WTC11 (cell line): ENCODE results near the gene SLC25A22. TPM values are rescaled to one million over a fixed set of nuclear protein-coding genes. Genes with fewer than 3 reads are reported as not detected.
A peak's percentile ranks its signal among the peaks of the same experiment; 100 is the strongest.

ENCODE experiments used
- ATAC-seq: fragments of 200-7000 bp; cut with Tn5 transposase; 2 replicates; pipeline ENCODE4 v1.10.0; 2021; ENCODE audit warnings: mild to moderate bottlenecking, moderate library complexity
- CTCF ChIA-PET: fragments of 300-600 bp; sonication (Branson Sonifier 250); formaldehyde crosslinking; loops from one replicate; lab custom pipeline; 2021; ENCODE audit warnings: antibody characterized with exemption; lab: Charles Lee
- POLR2A ChIA-PET: fragments of 350-600 bp; sonication (Branson Sonifier 250); formaldehyde crosslinking; loops from one replicate; lab custom pipeline; 2021; ENCODE audit warnings: antibody characterized with exemption; lab: Charles Lee
- DNase-seq: peaks from one replicate; pipeline ENCODE4 v3.0.0; 2021; ENCODE audit warnings: low spot score
- H3K27ac Mint-ChIP-seq: 2 replicates; pipeline ENCODE4 v1.8.0; 2021; ENCODE audit warnings: mixed read lengths
- H3K27me3 Mint-ChIP-seq: 2 replicates; pipeline ENCODE4 v1.8.0; 2021; ENCODE audit warnings: low read depth, mild to moderate bottlenecking, moderate library complexity, mixed read lengths
- H3K36me3 Mint-ChIP-seq: 2 replicates; pipeline ENCODE4 v1.8.0; 2021; ENCODE audit warnings: mixed read lengths
- H3K4me1 Mint-ChIP-seq: 2 replicates; pipeline ENCODE4 v1.8.0; 2022; ENCODE audit warnings: mixed read lengths
- H3K4me3 Mint-ChIP-seq: 2 replicates; pipeline ENCODE4 v1.8.0; 2021; ENCODE audit warnings: mild to moderate bottlenecking, moderate library complexity, mixed read lengths
- H3K9me3 Mint-ChIP-seq: 2 replicates; pipeline ENCODE4 v1.8.0; 2021; ENCODE audit warnings: mixed read lengths
- CBFB ChIP-seq: sonication (generic); formaldehyde crosslinking; IDR thresholded peaks from 2 replicates; pipeline ENCODE4 v1.8.1; 2022; ENCODE audit warnings: mild to moderate bottlenecking, low read depth, missing genetic modification reagents
- CREB1 ChIP-seq: sonication (generic); formaldehyde crosslinking; IDR thresholded peaks from 2 replicates; pipeline ENCODE4 v1.8.0; 2023; ENCODE audit warnings: mild to moderate bottlenecking, missing genetic modification reagents
- ELF4 ChIP-seq: sonication (generic); formaldehyde crosslinking; IDR thresholded peaks from 2 replicates; pipeline ENCODE4 v1.8.1; 2022; ENCODE audit warnings: low read depth, mild to moderate bottlenecking, moderate library complexity, missing genetic modification reagents
- ESRRA ChIP-seq: sonication (generic); formaldehyde crosslinking; IDR thresholded peaks from 2 replicates; pipeline ENCODE4 v1.8.1; 2022; ENCODE audit warnings: mild to moderate bottlenecking, missing genetic modification reagents, borderline replicate concordance
- MYBL2 ChIP-seq: sonication (generic); formaldehyde crosslinking; IDR thresholded peaks from 2 replicates; pipeline ENCODE4 v1.8.1; 2023; ENCODE audit warnings: mild to moderate bottlenecking, moderate library complexity, missing genetic modification reagents
- NFE2L1 ChIP-seq: sonication (generic); formaldehyde crosslinking; IDR thresholded peaks from 2 replicates; pipeline ENCODE4 v1.8.1; 2023; ENCODE audit warnings: missing genetic modification reagents
- RORB ChIP-seq: fragments of 250-450 bp; sonication (Bioruptor Pico); IDR thresholded peaks from 2 replicates; pipeline ENCODE4 v1.9.0; 2021; ENCODE audit warnings: mild to moderate bottlenecking
- SP1 ChIP-seq: sonication (generic); formaldehyde crosslinking; conservative IDR thresholded peaks from 2 replicates; pipeline ENCODE4 v1.8.1; 2022; ENCODE audit warnings: missing genetic modification reagents
- TEAD1 ChIP-seq: sonication (generic); formaldehyde crosslinking; IDR thresholded peaks from 2 replicates; pipeline ENCODE4 v1.8.0; 2022; ENCODE audit warnings: mild to moderate bottlenecking, missing genetic modification reagents
- TEAD4 ChIP-seq: sonication (generic); formaldehyde crosslinking; IDR thresholded peaks from 2 replicates; pipeline ENCODE4 v1.8.0; 2022; ENCODE audit warnings: mild to moderate bottlenecking, missing genetic modification reagents
- ZBTB21 ChIP-seq: sonication (generic); formaldehyde crosslinking; IDR thresholded peaks from 2 replicates; pipeline ENCODE4 v1.8.1; 2023; ENCODE audit warnings: mild to moderate bottlenecking, missing genetic modification reagents, borderline replicate concordance
- ZNF121 ChIP-seq: sonication (generic); formaldehyde crosslinking; IDR thresholded peaks from 2 replicates; pipeline ENCODE4 v1.8.0; 2023; ENCODE audit warnings: missing genetic modification reagents
- ZNF138 ChIP-seq: sonication (generic); formaldehyde crosslinking; conservative IDR thresholded peaks from 2 replicates; pipeline ENCODE4 v1.8.1; 2022; ENCODE audit warnings: mild to moderate bottlenecking, moderate library complexity, missing genetic modification reagents
- total RNA-seq: library from RNA; stranded (reverse); gene quantifications from 3 replicates; pipeline ENCODE4 v1.2.3, GENCODE V29; 2021
- TF ChIP-seq, protein P1 (sequence below): sonication (generic); formaldehyde crosslinking; IDR thresholded peaks from 2 replicates; pipeline ENCODE4 v1.8.1; 2023; ENCODE audit warnings: mild to moderate bottlenecking, missing genetic modification reagents
- TF ChIP-seq, protein P2 (sequence below): sonication (generic); formaldehyde crosslinking; conservative IDR thresholded peaks from 2 replicates; pipeline ENCODE4 v1.8.1; 2022; ENCODE audit warnings: mild to moderate bottlenecking, missing genetic modification reagents
- TF ChIP-seq, protein P3 (sequence below): sonication (generic); formaldehyde crosslinking; IDR thresholded peaks from 2 replicates; pipeline ENCODE4 v1.8.0; 2022; ENCODE audit warnings: mild to moderate bottlenecking, missing genetic modification reagents

SLC25A22 gene
- total RNA-seq, 1 experiment from 2014 or later = 44.8 TPM

DNA sequence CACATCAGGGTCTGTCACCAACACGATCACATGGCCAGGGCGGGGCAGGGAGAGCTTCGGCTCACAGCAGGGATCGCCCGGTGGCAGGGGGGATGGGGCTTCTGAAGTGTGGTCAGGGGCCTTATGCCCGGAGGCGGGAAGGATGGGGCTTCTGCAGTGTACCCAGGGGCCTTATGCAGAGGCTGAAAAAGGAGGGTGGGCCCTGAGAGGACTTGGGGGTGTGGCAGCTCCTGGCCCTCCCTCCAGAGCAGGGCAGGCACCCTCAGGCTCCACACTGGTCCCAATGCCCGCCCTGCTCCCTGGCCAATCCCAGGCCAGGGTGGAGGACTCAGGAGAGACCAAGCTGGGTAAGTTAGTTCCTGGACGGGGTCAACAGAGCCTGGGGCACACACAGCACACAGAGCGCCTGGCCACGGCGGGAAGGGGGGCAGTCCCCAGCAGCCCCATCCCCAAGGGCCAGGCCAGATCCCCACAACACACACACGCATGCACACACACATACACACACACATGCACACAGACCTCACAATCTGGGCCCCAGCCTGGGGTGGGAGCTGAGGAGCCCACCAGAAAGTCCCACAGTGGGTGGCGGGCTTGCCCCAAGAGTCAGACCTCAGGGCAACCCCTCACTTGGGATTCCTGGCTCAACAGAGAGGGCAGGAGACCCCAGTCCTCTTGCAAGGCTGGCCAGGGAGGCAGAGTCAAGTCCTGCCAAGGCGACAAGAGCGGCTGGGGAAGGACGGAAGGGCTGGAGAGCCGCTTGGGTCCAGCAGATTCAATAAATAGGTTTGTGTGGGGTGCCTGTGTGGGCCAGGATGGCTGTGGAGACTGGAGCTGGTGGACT lies 7.1 kb downstream of the SLC25A22 start (continued):
- TF ChIP-seq, protein P1, sequence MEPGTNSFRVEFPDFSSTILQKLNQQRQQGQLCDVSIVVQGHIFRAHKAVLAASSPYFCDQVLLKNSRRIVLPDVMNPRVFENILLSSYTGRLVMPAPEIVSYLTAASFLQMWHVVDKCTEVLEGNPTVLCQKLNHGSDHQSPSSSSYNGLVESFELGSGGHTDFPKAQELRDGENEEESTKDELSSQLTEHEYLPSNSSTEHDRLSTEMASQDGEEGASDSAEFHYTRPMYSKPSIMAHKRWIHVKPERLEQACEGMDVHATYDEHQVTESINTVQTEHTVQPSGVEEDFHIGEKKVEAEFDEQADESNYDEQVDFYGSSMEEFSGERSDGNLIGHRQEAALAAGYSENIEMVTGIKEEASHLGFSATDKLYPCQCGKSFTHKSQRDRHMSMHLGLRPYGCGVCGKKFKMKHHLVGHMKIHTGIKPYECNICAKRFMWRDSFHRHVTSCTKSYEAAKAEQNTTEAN (CRISPR knock-in tag) = no peak
- TF ChIP-seq, protein P2, sequence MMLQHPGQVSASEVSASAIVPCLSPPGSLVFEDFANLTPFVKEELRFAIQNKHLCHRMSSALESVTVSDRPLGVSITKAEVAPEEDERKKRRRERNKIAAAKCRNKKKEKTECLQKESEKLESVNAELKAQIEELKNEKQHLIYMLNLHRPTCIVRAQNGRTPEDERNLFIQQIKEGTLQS = no peak
- TF ChIP-seq TEAD4 (no peak), TEAD1 (CRISPR knock-in tag) (no peak), MYBL2 (CRISPR knock-in tag) (no peak), ZNF138 (no peak), RORB (CRISPR knock-in tag) (no peak)
- TF ChIP-seq, protein P3, sequence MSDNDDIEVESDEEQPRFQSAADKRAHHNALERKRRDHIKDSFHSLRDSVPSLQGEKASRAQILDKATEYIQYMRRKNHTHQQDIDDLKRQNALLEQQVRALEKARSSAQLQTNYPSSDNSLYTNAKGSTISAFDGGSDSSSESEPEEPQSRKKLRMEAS (CRISPR knock-in tag) = 0 out of 2 replicates have a peak, but pooled peaks have one; percentile 25

DNA sequence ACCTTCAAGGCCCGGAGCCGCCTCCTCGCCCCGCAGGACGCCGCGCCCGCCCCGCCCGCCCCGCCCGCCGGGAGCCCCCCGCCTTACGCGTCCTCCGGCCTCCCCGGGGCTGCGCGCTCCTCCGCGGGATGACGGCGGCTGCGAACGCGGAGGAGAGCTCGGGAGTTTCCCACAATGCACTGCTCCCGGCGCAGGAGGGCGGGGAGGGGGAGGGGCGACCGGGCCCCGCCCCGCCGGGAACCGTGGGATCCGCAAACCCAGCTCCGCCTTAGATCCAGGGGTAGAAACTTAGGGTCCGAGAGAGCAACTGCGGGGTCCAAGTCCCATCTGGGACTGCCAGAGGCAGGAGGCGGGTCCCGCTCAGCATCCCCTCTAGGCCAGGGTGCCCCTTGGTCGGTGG lies 8.1 kb downstream of the SLC25A22 start, which contains the start of gene CEND1:
TSS of gene CEND1 (minus strand) at position 148 of the 400 bp plus-strand sequence. CDS start 1,514 bp downstream, outside the sequence.
- ChIA-PET POLR2A (interaction anchor here (0.7 to 1.4 kb wide), 7 partner anchors 9 to 63 kb away, joined by 3 to 10 read pairs (median 3); partner anchors contain the start of genes RPLP2 and TSPAN4), CTCF (interaction anchor here (0.6 to 2.5 kb wide), 12 partner anchors 13 to 354 kb away, joined by 3 to 9 read pairs (median 3); partner anchors contain the start of gene PHRF1)
- no peaks in the 10 kb centered on the region for H3K27me3 Mint-ChIP-seq
- DNase-seq = peak; percentile 62
- no peak within 1 kb of the TSS; the same call in 1 of the 2 replicates for H3K4me3 Mint-ChIP-seq
- no peaks in the 10 kb centered on the region for H3K9me3 Mint-ChIP-seq
- H3K27ac Mint-ChIP-seq = no peak within 1 kb of the TSS
- ATAC-seq = peak; percentile 13
- TF ChIP-seq ZBTB21 (CRISPR knock-in tag) (no peak), SP1 (CRISPR knock-in tag) (peak; percentile 66), ZNF121 (CRISPR knock-in tag) (0 out of 2 replicates have a peak, but pooled peaks have one; percentile 56), CBFB (no peak), CREB1 (CRISPR knock-in tag) (no peak)
- peaks cover 9% of the 10 kb centered on the region; the same call in 1 of the 2 replicates for H3K4me1 Mint-ChIP-seq
- no peaks in the 10 kb centered on the region for H3K36me3 Mint-ChIP-seq

DNA sequence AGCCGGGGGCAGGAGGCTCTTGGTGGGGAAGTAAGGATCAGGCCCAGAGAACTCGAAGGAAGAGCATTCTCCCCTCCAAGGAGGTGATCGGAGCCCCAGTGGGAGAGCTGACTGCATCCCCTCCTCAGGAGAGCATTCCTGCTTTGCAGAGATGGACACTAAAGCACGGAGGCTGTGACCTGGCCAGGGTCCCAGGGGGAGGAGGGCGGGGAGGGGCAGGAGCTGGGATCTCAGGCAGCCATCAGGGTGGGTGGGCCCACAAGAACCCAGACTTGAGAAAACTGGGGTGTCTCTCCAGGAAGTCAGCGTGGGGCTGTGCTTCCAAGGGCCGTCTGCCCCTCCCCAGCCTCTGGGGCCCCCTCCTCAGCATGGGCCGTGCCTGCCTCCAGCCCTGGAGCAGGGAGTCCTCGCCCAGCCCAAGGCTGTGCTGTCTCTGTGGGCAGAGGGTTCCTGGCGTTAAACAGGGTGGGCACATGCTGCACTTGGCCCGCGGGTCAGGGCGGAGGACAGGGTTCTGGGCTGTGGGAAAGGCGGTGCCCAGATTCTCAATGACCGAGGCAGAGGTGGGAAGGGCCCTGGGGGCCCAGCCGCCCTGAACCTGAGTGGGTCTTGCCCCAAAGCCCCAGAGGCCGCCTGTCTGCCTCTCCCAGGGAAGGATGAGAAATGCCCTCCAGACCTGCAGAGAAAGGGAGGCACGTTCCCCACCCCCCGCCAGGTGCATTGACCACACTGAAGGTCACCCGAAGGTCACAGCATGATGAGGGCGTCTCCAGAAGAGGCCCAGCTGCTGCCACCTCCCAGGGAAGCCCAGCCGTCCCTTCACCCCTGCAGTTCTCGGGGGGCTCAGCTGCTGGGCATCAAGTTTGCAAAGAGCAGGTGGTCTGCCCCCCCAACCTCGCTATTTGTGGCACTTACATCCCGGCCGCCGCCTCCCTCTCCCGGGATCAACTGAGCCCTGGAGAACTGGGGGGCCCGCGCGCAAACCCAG lies 8.8 kb downstream of the SLC25A22 start:
- Mint-ChIP-seq H3K36me3 (no peaks in the 10 kb centered on the region), H3K4me1 (peaks cover 9% of the 10 kb centered on the region; the same call in 1 of the 2 replicates), H3K27ac (no peak overlapping the region)
- TF ChIP-seq CBFB (0 out of 2 replicates have a peak, but pooled peaks have one; percentile 9), ELF4 (no peak), NFE2L1 (CRISPR knock-in tag) (no peak), ESRRA (CRISPR knock-in tag) (no peak; the same call in 1 of the 2 replicates)
- TF ChIP-seq, all 79 proteins: peak for 1
- CTCF ChIA-PET = interaction anchor here (0.6 to 2.5 kb wide), 7 partner anchors 12 to 353 kb away, joined by 3 to 9 read pairs (median 4); no protein-coding TSS in a partner anchor
- no peaks in the 10 kb centered on the region for H3K9me3 Mint-ChIP-seq
- POLR2A ChIA-PET = interaction anchor here (0.7 to 1.1 kb wide), 3 partner anchors 30 to 71 kb away, joined by 3 to 5 read pairs (median 4); no protein-coding TSS in a partner anchor
- ATAC-seq (no peak), DNase-seq (no peak)
- H3K27me3 Mint-ChIP-seq = no peaks in the 10 kb centered on the region
- no peak overlapping the region for H3K4me3 Mint-ChIP-seq
